Stimulated activated CD4-positive, alpha-beta T cell treated with anti-CD3 and anti-CD28 coated beads, TNF-alpha, amount 100 ng/mL, for 24 hours (primary cell): ENCODE data around the gene IREB2.

Experiments used
- DNase-seq, 3 experiments: peaks; one replicate each; pipeline ENCODE4 v3.0.0-alpha.2; 2020; ENCODE audit warnings: low read depth in 3 of 3

IREB2 gene

GRCh38 chr15:78407608-78408354 is 30.2 kb upstream of the IREB2 start:
- no peak for DNase-seq

GRCh38 chr15:78408355-78408640 is 29.7 kb upstream of the IREB2 start:
- DNase-seq: no peak

- DNase-seq: no peak
Observed at GRCh38 chr15:78408961-78409360, 29.1 kb upstream of the IREB2 start.

- no peak for DNase-seq
Observed at GRCh38 chr15:78411061-78411460, 27.0 kb upstream of the IREB2 start.

- no peak for DNase-seq
Observed at GRCh38 chr15:78414621-78415250, 23.3 kb upstream of the IREB2 start.

- DNase-seq: no peak
Observed at GRCh38 chr15:78415284-78415683, 22.7 kb upstream of the IREB2 start.

GRCh38 chr15:78417754-78418630 is 20.0 kb upstream of the IREB2 start:
- DNase-seq: no peak

GRCh38 chr15:78418686-78419085 is 19.3 kb upstream of the IREB2 start:
- no peak for DNase-seq

GRCh38 chr15:78419367-78419766 is 18.6 kb upstream of the IREB2 start:
- DNase-seq: no peak

GRCh38 chr15:78420220-78420619 is 17.8 kb upstream of the IREB2 start:
- no peak for DNase-seq

GRCh38 chr15:78420766-78421165 is 17.2 kb upstream of the IREB2 start:
- no peak for DNase-seq

GRCh38 chr15:78421238-78421965 is 16.6 kb upstream of the IREB2 start:
- DNase-seq: no peak

GRCh38 chr15:78422571-78423340 is 15.3 kb upstream of the IREB2 start:
- peak; percentile 25 to 59 (median 42) for DNase-seq

- DNase-seq: no peak
Observed at GRCh38 chr15:78424673-78425072, 13.3 kb upstream of the IREB2 start.

GRCh38 chr15:78425643-78426042 is 12.4 kb upstream of the IREB2 start:
- no peak for DNase-seq

- no peak for DNase-seq
Observed at GRCh38 chr15:78426300-78426699, 11.7 kb upstream of the IREB2 start.

- no peak for DNase-seq
Observed at GRCh38 chr15:78427953-78428352, 10.1 kb upstream of the IREB2 start.

- no peak for DNase-seq
Observed at GRCh38 chr15:78429477-78429876, 8.5 kb upstream of the IREB2 start.

- no peak for DNase-seq
Observed at GRCh38 chr15:78431955-78432354, 6.1 kb upstream of the IREB2 start.

GRCh38 chr15:78432664-78433063 is 5.4 kb upstream of the IREB2 start:
- DNase-seq: no peak

- DNase-seq: no peak
Observed at GRCh38 chr15:78434134-78434533, 3.9 kb upstream of the IREB2 start.
